ENCODE data around the gene DZANK1. TPM values are rescaled to one million over a fixed set of nuclear protein-coding genes. Genes with fewer than 3 reads are reported as not detected.

The DZANK1 gene
- total and polyA plus RNA-seq, 9 of the 15 experiments (the other 6 are each of a cell fraction or from before 2014, with no cell fraction given), result 0.04 to 0.18 (median 0.11) TPM; not detected in 2

DNA sequence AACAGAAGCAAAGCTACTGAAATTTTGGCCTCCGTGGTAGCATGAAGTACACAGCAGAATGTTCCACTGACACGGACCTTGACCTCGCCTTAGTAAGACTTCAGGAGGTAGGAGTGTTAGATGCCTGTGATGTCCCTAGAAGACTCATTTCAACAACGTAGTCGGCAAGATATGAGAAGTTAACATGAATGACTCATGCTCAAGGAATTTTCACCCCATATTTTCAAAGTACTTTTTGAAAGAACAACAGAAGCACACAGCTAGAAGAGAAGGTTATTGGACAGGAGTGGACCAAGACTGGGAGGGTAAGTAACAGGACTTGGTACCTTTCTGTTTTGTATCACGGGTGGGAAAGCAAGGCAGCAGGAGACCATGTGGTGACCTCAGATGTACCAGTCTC lies 78.0 kb downstream of the DZANK1 start:
- Histone ChIP-seq H2AFZ (ENCODE audit: low read depth, low read length) (no peak overlapping the region), H3K4me2 (ENCODE audit: insufficient read depth, low read length) (no peak overlapping the region), H3K9me1 (ENCODE audit: control insufficient read depth, insufficient read depth, low read length) (no peaks in the 10 kb centered on the region), H3K27ac (ENCODE audit: extremely low read depth, low read depth, low read length) (no peak overlapping the region), H3K27me3 (ENCODE audit: control insufficient read depth in 2 of 2, insufficient read depth in 2 of 2, low read length in 2 of 2) (peaks cover 15 to 23% of the 10 kb centered on the region in 2 experiments; a peak in 3 of 5 replicates), H3K36me3 (ENCODE audit: control insufficient read depth, insufficient read depth, low read length) (no peaks in the 10 kb centered on the region), H4K20me1 (replicated peaks; ENCODE audit: control insufficient read depth, insufficient read depth, low read length) (no peaks in the 10 kb centered on the region), H3K4me3 (no peak overlapping the region), H3K79me2 (ENCODE audit: control insufficient read depth, insufficient read depth, low read length) (no peaks in the 10 kb centered on the region), H3K9me3 (replicated peaks; ENCODE audit: control insufficient read depth, insufficient read depth, low read depth, low read length) (no peaks in the 10 kb centered on the region), H3K4me1 (replicated peaks in 1 of 2; ENCODE audit: control insufficient read depth in 2 of 2, insufficient read depth in 2 of 2, low read length in 2 of 2) (no peaks in the 10 kb centered on the region), H3K9ac (ENCODE audit: insufficient read depth in 1 of 2, low read depth in 2 of 2, low read length in 2 of 2) (no peak overlapping the region)
- WGBS (ENCODE audit: insufficient coverage, low coverage, missing lambda C conversion rate), result 3% methylated on average over 6 of the region's 6 CpGs
- ChIA-PET POLR2A (interaction anchor here (1.1 kb wide), 1 partner anchor 46 kb away, joined by 4 read pairs; no protein-coding TSS in a partner anchor), CTCF (ENCODE audit: low intra/inter-chr PET ratio) (no interaction called here)
- FAIRE-seq (no peak), DNase-seq (ENCODE audit: extremely low read depth in 1 of 4, low spot score in 3 of 4) (no peak), ATAC-seq (no peak)
- BruUV-seq (replicated peaks), result no TSS peak
- in situ Hi-C loops (cut with MboI), result no loop called here
- intact Hi-C loops (cut with micrococcal nuclease), result no loop called here
- TF ChIP-seq KDM2B (CRISPR knock-in tag; IDR thresholded peaks at IDR 0.05) (no peak), GABPA (tag; conservative IDR thresholded peaks at IDR 0.05; ENCODE audit: low read depth) (no peak), CHD4 (IDR thresholded peaks at IDR 0.05; ENCODE audit: insufficient read depth, insufficient replicate concordance, low read depth, low read length, poor library complexity, severe bottlenecking) (no peak), FOXP1 (CRISPR knock-in tag; IDR thresholded peaks at IDR 0.05) (no peak), SRF (CRISPR knock-in tag; IDR thresholded peaks at IDR 0.05) (no peak), EHMT2 (IDR thresholded peaks at IDR 0.05) (no peak), JUND (IDR thresholded peaks at IDR 0.05; ENCODE audit: borderline replicate concordance, low read depth, low read length) (0 out of 2 replicates have a peak, but pooled peaks have one; percentile 14), JUND (tag; IDR thresholded peaks at IDR 0.05; ENCODE audit: borderline replicate concordance, low read depth, low read length) (peak; percentile 18; the same call in 1 of the 3 replicates), OTX1 (CRISPR knock-in tag; IDR thresholded peaks at IDR 0.05) (no peak), GTF2A2 (tag; IDR thresholded peaks at IDR 0.05) (no peak), ZBTB8A (IDR thresholded peaks at IDR 0.05; ENCODE audit: partially characterized antibody) (no peak), CBFA2T3 (IDR thresholded peaks at IDR 0.05) (no peak), ARID2 (IDR thresholded peaks at IDR 0.05) (no peak)
- TF ChIP-seq, protein P1, sequence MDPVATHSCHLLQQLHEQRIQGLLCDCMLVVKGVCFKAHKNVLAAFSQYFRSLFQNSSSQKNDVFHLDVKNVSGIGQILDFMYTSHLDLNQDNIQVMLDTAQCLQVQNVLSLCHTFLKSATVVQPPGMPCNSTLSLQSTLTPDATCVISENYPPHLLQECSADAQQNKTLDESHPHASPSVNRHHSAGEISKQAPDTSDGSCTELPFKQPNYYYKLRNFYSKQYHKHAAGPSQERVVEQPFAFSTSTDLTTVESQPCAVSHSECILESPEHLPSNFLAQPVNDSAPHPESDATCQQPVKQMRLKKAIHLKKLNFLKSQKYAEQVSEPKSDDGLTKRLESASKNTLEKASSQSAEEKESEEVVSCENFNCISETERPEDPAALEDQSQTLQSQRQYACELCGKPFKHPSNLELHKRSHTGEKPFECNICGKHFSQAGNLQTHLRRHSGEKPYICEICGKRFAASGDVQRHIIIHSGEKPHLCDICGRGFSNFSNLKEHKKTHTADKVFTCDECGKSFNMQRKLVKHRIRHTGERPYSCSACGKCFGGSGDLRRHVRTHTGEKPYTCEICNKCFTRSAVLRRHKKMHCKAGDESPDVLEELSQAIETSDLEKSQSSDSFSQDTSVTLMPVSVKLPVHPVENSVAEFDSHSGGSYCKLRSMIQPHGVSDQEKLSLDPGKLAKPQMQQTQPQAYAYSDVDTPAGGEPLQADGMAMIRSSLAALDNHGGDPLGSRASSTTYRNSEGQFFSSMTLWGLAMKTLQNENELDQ (CRISPR knock-in tag; IDR thresholded peaks at IDR 0.05; ENCODE audit: borderline replicate concordance), result no peak
- TF ChIP-seq, protein P2, sequence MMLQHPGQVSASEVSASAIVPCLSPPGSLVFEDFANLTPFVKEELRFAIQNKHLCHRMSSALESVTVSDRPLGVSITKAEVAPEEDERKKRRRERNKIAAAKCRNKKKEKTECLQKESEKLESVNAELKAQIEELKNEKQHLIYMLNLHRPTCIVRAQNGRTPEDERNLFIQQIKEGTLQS (IDR thresholded peaks at IDR 0.05), result peak; percentile 36
- TF ChIP-seq, protein P2 (CRISPR knock-in tag; conservative IDR thresholded peaks at IDR 0.05), result no peak
- TF ChIP-seq, protein P3, sequence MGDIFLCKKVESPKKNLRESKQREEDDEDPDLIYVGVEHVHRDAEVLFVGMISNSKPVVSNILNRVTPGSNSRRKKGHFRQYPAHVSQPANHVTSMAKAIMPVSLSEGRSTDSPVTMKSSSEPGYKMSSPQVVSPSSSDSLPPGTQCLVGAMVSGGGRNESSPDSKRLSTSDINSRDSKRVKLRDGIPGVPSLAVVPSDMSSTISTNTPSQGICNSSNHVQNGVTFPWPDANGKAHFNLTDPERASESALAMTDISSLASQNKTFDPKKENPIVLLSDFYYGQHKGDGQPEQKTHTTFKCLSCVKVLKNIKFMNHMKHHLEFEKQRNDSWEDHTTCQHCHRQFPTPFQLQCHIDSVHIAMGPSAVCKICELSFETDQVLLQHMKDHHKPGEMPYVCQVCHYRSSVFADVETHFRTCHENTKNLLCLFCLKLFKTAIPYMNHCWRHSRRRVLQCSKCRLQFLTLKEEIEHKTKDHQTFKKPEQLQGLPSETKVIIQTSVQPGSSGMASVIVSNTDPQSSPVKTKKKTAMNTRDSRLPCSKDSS (IDR thresholded peaks at IDR 0.05; ENCODE audit: low read depth, partially characterized antibody), result no peak
- TF ChIP-seq, protein P4, sequence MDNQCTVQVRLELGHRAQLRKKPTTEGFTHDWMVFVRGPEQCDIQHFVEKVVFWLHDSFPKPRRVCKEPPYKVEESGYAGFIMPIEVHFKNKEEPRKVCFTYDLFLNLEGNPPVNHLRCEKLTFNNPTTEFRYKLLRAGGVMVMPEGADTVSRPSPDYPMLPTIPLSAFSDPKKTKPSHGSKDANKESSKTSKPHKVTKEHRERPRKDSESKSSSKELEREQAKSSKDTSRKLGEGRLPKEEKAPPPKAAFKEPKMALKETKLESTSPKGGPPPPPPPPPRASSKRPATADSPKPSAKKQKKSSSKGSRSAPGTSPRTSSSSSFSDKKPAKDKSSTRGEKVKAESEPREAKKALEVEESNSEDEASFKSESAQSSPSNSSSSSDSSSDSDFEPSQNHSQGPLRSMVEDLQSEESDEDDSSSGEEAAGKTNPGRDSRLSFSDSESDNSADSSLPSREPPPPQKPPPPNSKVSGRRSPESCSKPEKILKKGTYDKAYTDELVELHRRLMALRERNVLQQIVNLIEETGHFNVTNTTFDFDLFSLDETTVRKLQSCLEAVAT (IDR thresholded peaks at IDR 0.05), result no peak
